HG02571 (cell line): ENCODE measurements around the gene TSEN2.
"Not testable (repeated sequence)": the region's sequence is repeated elsewhere in the genome, so short reads cannot be mapped to it uniquely, and the experiment has no call there.

ENCODE experiments used
- ATAC-seq: cut with Tn5 transposase; IDR thresholded peaks from one replicate; pipeline ENCODE4 v1.9.1; 2021; ENCODE audit warnings: mild to moderate bottlenecking, moderate library complexity; ENCODE audit not compliant: unreplicated experiment

TSEN2 gene

DNA sequence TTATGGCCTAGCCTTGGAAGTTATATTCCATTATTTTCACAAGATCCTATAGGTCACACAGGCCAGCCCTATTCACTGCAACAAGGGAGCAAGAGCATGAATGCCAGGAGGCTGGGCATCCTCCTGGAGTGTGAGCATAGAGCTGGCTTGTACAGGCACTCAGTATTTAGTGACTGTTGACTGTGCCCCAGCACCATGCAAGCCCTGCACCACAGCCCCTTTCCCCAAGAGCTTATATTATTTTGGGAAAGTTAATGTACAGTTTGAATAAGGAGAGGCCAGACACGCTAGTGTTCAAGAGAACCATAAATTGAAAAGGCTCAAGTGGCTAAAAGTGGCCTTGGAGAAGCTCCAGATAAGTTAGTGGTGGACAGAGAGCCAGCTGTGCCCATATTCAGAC lies 32.3 kb upstream of the TSEN2 start:
- no peak for ATAC-seq

DNA sequence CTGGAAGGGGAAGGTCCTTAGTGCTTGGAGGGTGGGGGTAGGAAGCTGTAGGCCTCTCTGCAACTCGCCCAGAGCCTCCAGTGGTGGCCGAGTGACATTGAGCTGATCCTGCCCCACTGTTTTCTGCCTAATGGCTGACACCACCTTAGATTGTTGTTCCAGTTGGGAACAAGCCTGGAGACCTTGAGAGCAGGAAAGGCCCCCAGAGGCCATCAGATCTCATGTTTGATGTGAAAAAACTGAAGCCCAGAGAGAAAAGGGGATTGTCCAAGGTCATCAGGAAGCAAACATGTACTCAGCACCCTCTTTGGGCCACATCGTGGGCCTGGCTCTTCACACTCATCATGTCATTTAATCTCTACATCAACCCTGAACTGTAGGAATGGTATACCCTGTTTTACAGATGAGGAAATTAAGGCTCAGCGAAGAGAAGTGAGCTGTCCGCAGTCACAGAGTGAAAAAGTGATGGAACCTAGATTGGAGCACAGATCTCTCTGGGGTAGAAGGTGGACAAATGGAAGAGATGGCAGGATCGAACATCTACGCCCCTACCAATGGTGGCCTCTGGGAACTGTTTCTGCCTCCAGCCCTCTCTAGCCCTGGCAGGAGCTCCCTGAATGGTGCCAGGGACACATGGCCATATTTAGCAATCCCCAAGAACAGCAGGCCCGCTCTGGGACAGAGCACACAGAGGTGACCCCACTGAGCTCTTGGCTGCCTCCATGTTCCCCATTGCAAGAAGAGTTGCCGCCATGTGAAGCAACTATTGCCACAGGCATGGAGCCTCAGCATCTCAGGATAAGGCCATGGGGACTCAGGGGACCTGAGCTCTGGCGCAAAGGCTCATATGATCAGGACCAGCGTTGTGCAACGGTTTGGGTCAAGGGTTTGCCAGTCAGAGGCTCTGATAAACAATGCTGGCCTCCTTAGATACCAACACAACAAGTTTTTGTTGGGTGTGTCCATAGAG lies 31.6 kb upstream of the TSEN2 start:
- no peak for ATAC-seq

DNA sequence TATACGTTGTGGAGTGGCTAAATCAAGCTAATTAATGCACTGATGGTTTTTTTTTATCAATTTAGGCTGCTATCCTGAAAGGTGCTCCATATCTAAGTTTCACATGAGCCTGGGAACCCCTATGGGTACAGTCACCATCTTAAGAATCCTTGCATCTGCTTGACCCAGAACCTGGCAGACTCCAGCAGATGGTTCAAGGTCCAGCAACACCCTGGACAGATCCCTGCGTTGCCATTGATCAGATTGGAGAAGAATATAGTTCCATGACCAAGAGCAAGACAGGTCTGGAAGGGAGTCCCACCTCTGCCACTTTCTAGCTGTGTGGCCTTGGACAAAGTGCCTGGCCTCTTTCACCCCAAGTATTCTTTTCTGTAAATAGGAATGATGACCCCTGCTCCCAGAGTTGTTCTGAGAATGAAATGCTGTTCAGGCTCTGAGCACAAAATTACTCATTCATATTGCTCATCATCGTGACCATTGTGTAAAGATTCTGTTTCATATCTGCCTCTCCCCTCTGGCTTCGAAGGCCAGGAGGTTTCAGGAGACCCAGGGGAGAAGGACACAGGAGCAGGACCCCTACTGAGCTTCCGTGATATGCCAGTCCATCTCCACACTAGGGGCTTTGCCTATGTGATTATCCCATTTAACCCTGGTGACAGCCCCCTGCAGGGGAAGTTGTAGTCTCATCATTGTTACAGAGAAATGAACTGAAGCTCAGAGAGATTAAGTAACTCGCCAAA lies 30.0 kb upstream of the TSEN2 start:
- no peak for ATAC-seq

DNA sequence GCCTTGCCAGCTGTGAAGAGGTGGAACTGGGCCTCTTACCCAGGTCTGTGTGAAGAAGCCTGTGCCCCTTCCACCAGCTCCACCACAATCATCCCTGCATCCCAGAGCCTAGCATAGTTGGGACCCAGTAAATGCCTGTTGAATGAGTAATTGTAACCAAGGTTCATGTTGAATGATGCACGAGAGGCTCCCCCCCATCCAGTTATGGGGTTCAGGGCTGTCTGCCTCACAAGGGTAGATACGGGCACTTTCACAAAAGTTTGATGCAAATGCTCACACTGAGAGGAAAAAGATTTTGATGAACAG lies 29.5 kb upstream of the TSEN2 start:
- no peak for ATAC-seq

DNA sequence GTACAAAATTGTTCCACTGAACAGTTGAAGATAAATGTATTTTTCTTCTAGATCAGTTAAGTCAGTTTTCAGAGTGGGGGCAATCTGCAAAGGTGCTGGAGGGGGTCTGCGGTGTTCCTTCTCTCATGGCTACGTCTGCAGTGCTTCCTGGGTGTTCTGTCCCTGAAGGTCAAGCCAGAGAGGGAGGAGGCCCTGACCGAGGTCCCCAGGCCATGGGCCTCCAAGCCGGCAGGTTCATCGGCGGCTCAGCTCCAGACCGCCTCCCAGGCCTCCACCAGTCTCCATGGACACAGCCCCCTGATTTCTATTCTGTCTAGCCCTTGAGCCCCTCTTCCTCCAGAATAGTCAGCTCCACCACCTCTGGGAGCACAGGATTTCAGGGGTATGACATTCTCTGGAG lies 28.5 kb upstream of the TSEN2 start:
- no peak for ATAC-seq

DNA sequence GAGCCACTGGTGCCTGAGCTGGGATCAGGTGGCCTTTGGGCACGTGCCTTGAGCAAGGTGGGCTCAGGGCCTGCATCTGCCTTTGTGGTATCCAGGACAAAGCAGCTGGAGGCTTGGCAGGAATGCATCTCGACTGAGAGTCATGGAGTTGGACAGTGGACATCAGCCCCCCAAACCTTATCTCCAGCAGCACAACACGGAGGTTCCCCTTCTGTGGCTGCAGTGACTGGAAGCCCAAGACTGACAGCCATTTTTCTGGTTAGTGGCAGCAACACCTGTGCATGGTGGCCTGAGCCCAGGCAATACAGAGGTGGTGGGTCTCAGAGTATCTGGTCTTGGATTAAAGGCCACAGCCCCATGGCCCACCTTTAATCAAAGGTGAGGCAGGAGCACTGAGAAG lies 27.8 kb upstream of the TSEN2 start:
- no peak for ATAC-seq

DNA sequence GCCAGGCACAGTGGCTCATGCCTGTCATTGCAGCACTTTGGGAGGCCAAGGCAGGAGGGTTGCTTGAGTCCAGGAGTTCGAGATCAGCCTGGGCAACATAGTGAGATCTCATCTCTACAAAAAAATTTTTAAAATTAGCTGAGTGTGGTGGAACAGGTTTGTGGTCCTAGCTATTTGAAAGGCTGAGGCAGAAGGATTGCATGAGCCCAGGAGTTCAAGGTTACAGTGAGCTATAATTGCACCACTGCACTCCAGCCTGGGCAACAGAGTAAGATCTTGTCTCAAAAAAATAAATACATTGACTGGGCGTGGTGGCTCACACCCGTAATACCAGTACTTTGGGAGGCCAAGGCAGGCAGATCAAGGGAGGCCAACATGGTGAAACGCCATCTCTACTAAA lies 26.9 kb upstream of the TSEN2 start:
- not testable (repeated sequence) for ATAC-seq

DNA sequence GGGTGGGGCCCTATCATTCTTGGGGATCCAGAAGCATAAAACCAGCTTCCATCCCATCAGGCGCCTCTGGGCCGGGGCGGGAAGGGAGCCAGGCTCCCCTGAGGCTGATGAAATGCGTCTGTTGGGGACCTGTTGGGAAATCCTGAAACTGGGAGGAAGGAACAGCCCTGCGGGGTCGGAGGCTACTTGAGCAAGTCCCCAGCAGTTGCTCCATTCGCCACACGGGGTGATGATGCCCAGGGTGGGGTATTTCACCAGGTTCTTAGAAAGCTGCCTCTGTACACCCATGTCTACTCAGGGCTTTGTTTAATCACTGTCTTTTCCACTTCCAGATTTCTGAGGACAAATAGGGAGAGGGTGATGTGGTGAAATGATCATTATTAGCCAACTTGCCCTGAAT lies 25.4 kb upstream of the TSEN2 start:
- ATAC-seq: no peak

DNA sequence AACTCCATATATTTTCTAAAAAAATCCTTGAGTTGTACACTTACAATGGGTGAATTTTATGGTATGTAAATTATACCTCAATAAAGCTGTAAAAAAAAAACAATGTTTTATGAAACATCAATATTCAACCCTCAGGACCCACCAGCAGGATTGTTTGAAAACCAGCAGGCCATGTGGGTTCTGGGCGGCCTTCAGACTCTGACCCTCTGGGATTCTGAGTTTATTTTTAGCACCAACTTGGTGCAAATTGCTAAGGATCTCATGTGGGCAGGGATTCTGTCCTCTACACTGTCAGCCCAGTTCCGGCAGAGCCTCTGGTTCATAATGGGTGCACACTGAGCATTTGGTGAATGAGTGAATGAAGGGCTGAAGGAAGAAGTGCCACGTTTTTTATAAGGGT lies 24.2 kb upstream of the TSEN2 start:
- ATAC-seq: no peak

DNA sequence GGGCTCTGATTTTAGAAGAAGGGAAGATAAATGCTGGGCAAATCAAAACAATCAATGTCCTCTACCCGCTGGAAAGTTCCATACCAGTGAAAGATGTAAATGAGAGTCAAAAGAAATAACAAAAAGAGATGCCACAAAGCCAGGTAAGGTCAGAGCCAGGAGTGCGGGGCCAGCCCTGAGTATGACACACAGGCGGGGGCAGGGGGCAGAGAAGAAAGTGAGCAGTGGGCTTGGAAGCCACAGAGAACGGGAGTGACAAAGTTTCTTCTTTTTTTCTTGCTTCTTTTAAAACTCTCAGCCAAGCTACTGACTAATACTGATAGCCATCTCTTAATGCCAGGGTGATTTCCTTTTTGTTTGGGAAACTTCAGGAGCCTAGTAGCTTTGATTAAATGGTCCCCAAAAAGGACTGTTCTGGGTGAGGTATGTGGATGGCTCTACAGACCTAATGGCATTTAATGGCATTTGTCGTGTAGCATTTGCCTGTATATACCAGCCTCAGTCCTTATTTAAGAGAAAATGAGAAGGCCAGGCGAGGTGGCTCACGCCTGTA lies 23.1 kb upstream of the TSEN2 start:
- ATAC-seq: no peak

DNA sequence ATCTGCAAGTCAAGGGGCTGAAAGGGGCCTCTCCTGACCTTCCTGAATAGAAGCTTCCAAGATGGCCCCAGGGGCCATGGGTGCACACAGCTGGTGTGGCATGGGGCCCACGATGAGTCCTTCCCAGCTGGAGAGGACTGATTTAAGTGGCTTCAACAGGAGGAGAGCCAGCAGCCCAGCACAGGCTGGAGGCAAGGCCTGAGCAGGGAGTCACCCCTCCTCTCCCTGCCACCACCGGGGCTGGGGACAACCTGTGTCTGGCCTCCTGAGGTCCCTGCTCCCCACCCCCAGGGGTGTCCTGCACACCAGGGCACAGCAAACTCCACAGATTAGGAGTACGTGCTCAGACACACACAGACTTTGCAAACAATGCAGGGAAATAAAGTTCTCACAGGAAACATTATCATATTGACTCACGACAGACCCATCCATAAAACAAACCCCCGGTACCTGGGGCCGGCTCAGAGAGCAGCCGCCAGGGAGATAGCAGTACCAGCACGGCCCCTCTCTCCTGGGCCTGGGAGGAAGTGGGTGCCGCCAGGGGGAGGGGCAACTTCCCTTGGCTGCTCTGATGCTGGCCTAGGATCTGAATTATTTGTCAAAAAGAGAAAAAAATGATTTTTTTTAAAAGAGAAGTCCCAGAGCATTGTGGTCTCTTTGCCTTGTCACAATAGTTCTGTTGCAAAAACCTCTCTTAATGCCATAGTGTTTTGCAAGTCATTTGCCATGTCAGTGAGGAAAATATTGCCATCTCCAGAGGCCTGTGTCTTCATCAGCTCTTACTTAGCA lies 21.9 kb upstream of the TSEN2 start:
- no peak for ATAC-seq

DNA sequence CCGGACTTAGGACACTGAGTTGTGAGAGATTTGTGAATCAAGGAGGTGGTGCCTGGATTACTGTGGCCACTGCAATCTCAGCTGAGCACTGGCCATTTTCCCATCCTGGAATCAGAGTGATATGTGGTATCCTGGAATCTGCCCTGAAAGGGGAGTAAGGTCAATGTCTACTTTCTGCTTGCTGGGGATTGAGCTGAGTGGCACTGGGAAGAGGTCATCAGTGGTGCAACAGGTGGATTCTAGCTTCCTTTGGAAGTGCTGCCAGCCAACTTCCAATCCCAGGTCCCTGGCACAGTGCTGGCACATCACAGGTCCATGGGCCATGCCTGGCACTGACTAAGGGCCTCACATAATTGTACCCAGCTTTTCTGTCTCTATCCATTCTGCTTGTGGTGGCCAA lies 20.6 kb upstream of the TSEN2 start:
- no peak for ATAC-seq

DNA sequence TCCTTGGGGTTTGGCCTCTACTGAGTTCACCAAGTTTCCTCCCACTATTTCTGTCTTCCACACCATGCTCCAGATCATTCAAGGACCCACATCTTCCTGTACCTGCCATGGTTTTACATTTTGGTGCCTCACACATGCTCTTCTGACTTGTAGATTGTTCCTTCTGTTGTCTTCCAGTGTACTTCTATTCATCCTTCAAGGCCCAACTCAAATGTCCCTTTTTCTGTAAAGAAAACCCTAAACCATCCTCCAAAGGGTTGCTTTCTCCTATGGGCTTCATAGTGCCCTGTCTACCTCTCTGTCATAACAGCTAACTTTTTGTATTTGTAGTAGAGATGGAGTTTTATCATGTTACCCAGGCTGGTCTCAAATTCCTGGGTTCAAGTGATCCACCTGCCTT lies 20.1 kb upstream of the TSEN2 start:
- ATAC-seq: no peak

DNA sequence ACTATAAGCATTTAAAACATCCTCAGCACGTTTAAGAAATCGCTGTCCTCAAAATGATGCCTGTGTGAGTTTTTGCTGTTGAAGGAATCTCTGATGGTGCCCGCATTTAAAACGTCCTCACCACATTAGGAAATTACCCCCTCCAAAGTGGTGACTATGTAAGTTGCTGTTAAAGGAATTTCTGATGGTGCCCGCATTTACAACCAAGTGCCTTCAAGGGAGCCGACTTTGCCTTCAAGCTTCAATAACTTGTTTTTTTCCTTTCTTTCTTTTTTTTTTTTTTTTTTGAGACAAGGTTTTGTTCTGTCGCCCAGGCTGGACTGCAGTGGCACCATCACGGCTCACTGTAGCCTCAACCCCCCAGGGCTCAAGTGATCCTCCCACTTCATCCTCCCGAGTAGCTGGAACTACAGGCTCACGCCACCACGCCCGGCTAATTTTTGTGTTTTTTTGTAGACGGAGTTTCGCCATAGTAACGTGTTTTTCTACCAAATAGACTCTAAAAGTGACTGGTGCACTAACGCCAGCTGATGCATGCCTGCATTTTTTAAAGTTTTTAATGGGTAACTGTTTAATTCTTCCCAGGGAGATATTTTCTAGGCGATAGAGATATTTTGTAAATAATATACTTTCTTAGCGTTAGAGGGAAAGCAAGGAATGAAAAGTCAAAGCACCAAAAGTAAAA lies 19.0 kb upstream of the TSEN2 start:
- ATAC-seq: no peak

DNA sequence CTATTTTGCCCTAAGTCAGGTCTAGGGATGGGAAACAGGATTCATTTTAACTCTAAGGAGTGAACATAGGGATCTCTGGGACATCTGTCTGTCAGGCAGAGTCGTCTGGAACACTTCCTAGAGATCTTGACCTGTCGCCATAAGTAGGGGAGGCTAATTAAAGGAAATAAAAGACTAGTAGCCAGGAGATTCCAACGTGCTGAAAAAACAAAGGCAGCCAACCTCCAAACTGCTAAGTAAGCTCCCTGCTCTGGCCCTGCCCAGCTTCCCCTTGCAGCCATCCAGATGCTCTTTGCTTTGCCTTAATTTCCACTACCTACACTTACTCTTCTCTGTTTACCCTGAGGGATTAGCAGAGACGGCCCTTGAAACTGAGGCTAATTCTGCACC lies 18.4 kb upstream of the TSEN2 start:
- ATAC-seq: no peak

DNA sequence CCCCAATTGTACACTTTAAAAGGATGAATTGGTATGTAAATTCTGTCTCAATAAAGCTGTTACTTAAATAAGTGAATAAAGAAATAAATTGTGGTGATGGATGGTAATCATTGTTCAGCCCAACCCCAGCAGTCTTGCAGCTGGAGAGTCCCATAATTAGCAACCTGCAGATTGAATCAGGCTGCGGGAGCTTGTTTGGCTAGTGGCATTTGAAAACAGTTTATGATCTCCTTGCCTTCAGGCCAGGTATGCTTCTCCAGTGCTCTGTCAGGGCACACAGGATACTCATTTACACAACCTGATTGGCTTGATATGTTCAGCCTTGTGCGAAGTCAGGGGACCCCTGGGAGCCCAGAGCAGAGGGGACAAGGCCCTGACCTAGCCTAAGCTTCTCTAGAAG lies 16.5 kb upstream of the TSEN2 start:
- ATAC-seq: no peak

DNA sequence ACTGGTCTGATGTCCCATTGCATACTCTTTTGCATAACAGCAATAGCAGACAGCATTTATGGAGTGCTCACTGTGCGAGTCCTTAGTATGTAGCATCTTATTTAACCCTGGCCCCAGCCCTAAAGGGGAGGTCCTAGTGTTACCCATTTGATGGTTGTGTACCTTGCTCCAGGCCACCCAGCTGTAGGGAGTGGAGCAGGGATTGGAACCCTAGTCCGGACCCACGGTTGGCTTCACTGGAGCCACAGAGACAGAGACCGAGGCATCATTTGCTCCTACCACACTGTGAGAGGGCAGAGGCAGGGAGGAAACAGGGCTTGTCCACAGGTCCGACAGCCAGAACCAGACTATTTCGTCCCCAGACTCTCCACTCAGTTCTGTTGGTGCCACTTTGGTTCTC lies 16.0 kb upstream of the TSEN2 start:
- no peak for ATAC-seq

DNA sequence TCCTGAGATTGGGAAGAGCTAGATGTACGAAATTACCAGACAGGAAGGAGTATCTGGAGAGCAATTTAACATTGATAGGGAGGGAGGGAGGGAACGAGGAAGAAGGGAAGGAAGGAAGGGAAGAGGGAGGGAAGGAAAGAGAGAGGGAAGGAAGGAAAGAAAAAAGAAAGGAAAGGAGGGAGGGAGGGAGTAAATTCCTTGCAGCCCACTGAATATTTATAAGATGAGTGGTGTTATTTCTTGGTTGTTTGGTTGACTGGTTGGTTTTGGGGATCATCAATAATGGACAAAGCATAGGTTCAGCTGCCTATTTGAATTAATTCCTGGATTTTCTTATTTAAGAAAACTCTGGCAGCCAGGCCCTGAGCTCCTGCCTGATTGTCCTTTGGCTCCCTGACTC lies 15.5 kb upstream of the TSEN2 start:
- no peak for ATAC-seq

DNA sequence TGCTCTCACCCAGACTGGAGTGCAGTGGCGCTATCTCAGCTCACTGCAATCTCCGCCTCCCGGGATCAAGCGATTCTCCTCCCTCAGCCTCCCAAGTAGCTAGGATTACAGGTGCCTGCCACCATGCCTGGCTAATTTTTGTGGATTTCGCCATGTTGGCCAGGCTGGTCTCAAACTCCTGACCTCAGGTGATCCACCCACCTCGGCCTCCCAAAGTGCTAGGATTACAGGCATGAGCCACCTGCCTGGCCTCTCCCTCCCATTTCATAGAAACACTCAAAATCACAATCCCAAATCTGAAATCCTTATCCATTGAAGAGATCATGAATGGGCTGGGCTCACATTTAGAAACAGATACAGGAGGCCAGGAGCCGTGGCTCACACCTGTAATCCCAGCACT lies 15.1 kb upstream of the TSEN2 start:
- not testable (repeated sequence) for ATAC-seq

DNA sequence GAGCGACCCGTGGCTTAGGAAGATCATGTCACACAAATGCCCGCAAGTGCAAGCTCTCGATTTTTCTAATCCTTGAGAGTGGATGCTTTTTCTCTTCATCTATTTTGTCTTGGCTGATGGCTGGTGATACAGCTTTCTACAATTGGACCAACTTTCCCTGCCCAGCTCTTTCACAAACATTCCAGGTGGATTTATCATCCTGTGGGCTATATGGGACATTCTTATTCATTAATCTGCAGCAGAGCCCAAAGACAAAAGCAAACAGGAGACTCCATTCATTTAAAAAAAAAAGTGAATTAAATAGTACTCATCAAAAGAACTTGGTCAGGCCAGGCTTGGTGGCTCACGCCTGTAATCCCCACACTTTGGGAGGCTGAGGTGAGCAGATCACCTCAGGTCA lies 14.2 kb upstream of the TSEN2 start:
- ATAC-seq: no peak

DNA sequence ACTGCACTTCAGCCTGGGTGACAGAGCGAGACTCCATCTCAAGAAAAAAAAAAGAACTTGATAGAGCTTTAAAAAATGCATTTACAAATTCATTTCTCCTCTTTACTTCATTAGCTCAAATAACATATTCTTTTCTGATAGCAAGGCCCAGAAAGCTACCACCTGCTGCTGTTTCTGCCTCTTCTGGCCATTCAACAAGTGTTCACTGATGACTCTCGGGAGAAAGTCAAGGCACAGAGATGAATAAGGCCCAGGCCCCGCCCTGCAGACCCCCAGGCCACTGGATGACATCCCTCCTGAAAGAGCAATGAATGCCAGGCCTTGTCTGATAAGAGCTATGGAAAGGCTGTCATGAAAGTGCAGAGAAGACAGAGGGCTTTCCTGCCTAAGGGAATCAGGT lies 13.6 kb upstream of the TSEN2 start:
- ATAC-seq: no peak
